Smooth muscle cell (in vitro differentiated cells): ENCODE results near the gene OR4K17. TPM values are rescaled to one million over a fixed set of nuclear protein-coding genes. Genes with fewer than 3 reads are reported as not detected.

Experiments
- DNase-seq: peaks from one replicate; lab custom pipeline; 2025; ENCODE audit not compliant: unreplicated experiment; lab: John Stamatoyannopoulos, UW
- H2AFZ ChIP-seq: fragments of 200-600 bp; sonication (generic); 2 replicates; pipeline ENCODE4 v1.6.0; 2016; ENCODE audit warnings: antibody characterized with exemption, low read depth, mild to moderate bottlenecking
- H3F3A ChIP-seq: fragments of 200-600 bp; sonication (generic); 2 replicates; pipeline ENCODE4 v1.6.0; 2017; ENCODE audit warnings: antibody characterized with exemption, low read depth
- H3K27ac ChIP-seq: fragments of 200-600 bp; sonication (generic); 2 replicates; pipeline ENCODE4 v1.5.1; 2016; ENCODE audit warnings: low read depth, mild to moderate bottlenecking
- H3K27me3 ChIP-seq: fragments of 200-600 bp; sonication (generic); 2 replicates; pipeline ENCODE4 v1.6.1; 2016; ENCODE audit warnings: low read depth, mild to moderate bottlenecking
- H3K36me3 ChIP-seq: fragments of 200-600 bp; sonication (generic); 2 replicates; pipeline ENCODE4 v1.5.1; 2016; ENCODE audit warnings: low read depth
- H3K4me1 ChIP-seq: fragments of 200-600 bp; sonication (generic); 2 replicates; pipeline ENCODE4 v1.5.1; 2016; ENCODE audit warnings: low read depth
- H3K4me2 ChIP-seq: fragments of 200-600 bp; sonication (generic); 2 replicates; pipeline ENCODE4 v1.6.0; 2016; ENCODE audit warnings: mild to moderate bottlenecking
- H3K4me3 ChIP-seq: fragments of 200-600 bp; sonication (generic); 2 replicates; pipeline ENCODE4 v1.5.1; 2016; ENCODE audit warnings: mild to moderate bottlenecking
- H3K79me2 ChIP-seq: fragments of 200-600 bp; sonication (generic); 2 replicates; pipeline ENCODE4 v1.6.0; 2016; ENCODE audit warnings: low read depth, mild to moderate bottlenecking
- H3K9ac ChIP-seq: fragments of 200-600 bp; sonication (generic); 2 replicates; pipeline ENCODE4 v1.6.0; 2016; ENCODE audit warnings: low read depth
- H3K9me3 ChIP-seq: fragments of 200-600 bp; sonication (generic); replicated peaks from 2 replicates; pipeline ENCODE4 v1.5.1; 2016; ENCODE audit warnings: low read depth
- H4K20me1 ChIP-seq: fragments of 200-600 bp; sonication (generic); 2 replicates; pipeline ENCODE4 v1.6.0; 2016; ENCODE audit warnings: low read depth
- WGBS: methylation state at CpG from one replicate; pipeline ENCODE4 v1.1.7; 2016; ENCODE audit warnings: low lambda C conversion rate; 5-methylcytosine and 5-hydroxymethylcytosine counted together
- polyA plus RNA-seq: library from polyadenylated mRNA; unstranded; fragments of >200 nt; fragmentation: Nextera tagmentation; extraction: Ambion mirVana; gene quantifications from 2 replicates; pipeline ENCODE4 v1.2.1, GENCODE V29; 2016
- total RNA-seq: library from RNA; depleted of rRNA; stranded (reverse); fragments of >200 nt; gene quantifications from 2 replicates; pipeline ENCODE4 v1.2.3, GENCODE V29; 2014
- TF ChIP-seq, protein P1 (sequence below): fragments of 200-600 bp; sonication (generic); IDR thresholded peaks from 2 replicates; pipeline ENCODE4 v1.5.1; 2017; ENCODE audit warnings: borderline replicate concordance, mild to moderate bottlenecking, antibody characterized with exemption; ENCODE audit not compliant: insufficient read depth, poor library complexity, severe bottlenecking

Gene OR4K17
- total and polyA plus RNA-seq, 2 experiments from 2014 or later, result not detected

GRCh38 chr14:20112321-20112720, 1.8 kb downstream of the OR4K17 start:
- H3K4me1 ChIP-seq, result no peaks in the 10 kb centered on the region
- no peak overlapping the region for H2AFZ ChIP-seq
- H3K9ac ChIP-seq, result no peak overlapping the region
- H3K4me3 ChIP-seq, result no peak overlapping the region
- H3K79me2 ChIP-seq, result no peaks in the 10 kb centered on the region
- TF ChIP-seq, protein P1, sequence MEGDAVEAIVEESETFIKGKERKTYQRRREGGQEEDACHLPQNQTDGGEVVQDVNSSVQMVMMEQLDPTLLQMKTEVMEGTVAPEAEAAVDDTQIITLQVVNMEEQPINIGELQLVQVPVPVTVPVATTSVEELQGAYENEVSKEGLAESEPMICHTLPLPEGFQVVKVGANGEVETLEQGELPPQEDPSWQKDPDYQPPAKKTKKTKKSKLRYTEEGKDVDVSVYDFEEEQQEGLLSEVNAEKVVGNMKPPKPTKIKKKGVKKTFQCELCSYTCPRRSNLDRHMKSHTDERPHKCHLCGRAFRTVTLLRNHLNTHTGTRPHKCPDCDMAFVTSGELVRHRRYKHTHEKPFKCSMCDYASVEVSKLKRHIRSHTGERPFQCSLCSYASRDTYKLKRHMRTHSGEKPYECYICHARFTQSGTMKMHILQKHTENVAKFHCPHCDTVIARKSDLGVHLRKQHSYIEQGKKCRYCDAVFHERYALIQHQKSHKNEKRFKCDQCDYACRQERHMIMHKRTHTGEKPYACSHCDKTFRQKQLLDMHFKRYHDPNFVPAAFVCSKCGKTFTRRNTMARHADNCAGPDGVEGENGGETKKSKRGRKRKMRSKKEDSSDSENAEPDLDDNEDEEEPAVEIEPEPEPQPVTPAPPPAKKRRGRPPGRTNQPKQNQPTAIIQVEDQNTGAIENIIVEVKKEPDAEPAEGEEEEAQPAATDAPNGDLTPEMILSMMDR, result no peak
- H4K20me1 ChIP-seq, result no peaks in the 10 kb centered on the region
- no peak overlapping the region for H3K4me2 ChIP-seq
- H3F3A ChIP-seq, result no peaks in the 10 kb centered on the region
- peaks cover 4% of the 10 kb centered on the region for H3K9me3 ChIP-seq
- H3K36me3 ChIP-seq, result no peaks in the 10 kb centered on the region
- H3K27ac ChIP-seq, result no peak overlapping the region
- no peak for DNase-seq
- H3K27me3 ChIP-seq, result no peaks in the 10 kb centered on the region
- WGBS, result 76% methylated on average over 3 of the region's 3 CpGs

- Histone ChIP-seq H3K4me1 (no peaks in the 10 kb centered on the region), H3K79me2 (no peaks in the 10 kb centered on the region), H3K4me3 (no peak overlapping the region), H3F3A (no peaks in the 10 kb centered on the region), H3K4me2 (no peak overlapping the region), H2AFZ (no peak overlapping the region), H3K9ac (no peak overlapping the region), H4K20me1 (no peaks in the 10 kb centered on the region), H3K9me3 (peaks cover 9% of the 10 kb centered on the region), H3K27me3 (no peaks in the 10 kb centered on the region), H3K27ac (no peak overlapping the region), H3K36me3 (no peaks in the 10 kb centered on the region)
- DNase-seq, result no peak
- TF ChIP-seq, protein P1, result no peak
- 50% methylated on average over 1 of the region's 1 CpG for WGBS
Measured at GRCh38 chr14:20116748-20117147, 6.2 kb downstream of the OR4K17 start.

- 80% methylated on average over 5 of the region's 5 CpGs for WGBS
- TF ChIP-seq, protein P1, result no peak
Measured at GRCh38 chr14:20118795-20119194, 8.3 kb downstream of the OR4K17 start.

GRCh38 chr14:20138520-20138919, 28.0 kb downstream of the OR4K17 start, which contains the start of gene OR4N5:
OR4N5 (plus strand) TSS chr14:20138820; CDS start chr14:20143736, 4,916 bp downstream.
- H3K4me3 ChIP-seq, result no peak within 1 kb of the TSS
- peaks cover 13% of the 10 kb centered on the region for H3K9me3 ChIP-seq
- no peaks in the 10 kb centered on the region for H3F3A ChIP-seq
- H3K4me1 ChIP-seq, result no peaks in the 10 kb centered on the region
- H3K27me3 ChIP-seq, result no peaks in the 10 kb centered on the region
- no peaks in the 10 kb centered on the region for H3K79me2 ChIP-seq
- WGBS, result 77% methylated on average over 2 of the region's 2 CpGs
- no peak for DNase-seq
- H2AFZ ChIP-seq, result no peak within 1 kb of the TSS
- H3K36me3 ChIP-seq, result no peaks in the 10 kb centered on the region
- TF ChIP-seq, protein P1, result no peak
- H4K20me1 ChIP-seq, result no peaks in the 10 kb centered on the region
- no peak within 1 kb of the TSS for H3K27ac ChIP-seq
- no peak within 1 kb of the TSS for H3K4me2 ChIP-seq
- H3K9ac ChIP-seq, result no peak within 1 kb of the TSS

More at GRCh38 chr14:20118795-20119194, 8.3 kb downstream of the OR4K17 start:
- Histone ChIP-seq H3K79me2 (no peaks in the 10 kb centered on the region), H4K20me1 (no peaks in the 10 kb centered on the region), H2AFZ (no peak overlapping the region), H3F3A (no peaks in the 10 kb centered on the region), H3K27ac (no peak overlapping the region), H3K27me3 (no peaks in the 10 kb centered on the region), H3K9me3 (peaks cover 14% of the 10 kb centered on the region), H3K4me1 (no peaks in the 10 kb centered on the region), H3K4me3 (no peak overlapping the region), H3K4me2 (no peak overlapping the region), H3K9ac (no peak overlapping the region), H3K36me3 (no peaks in the 10 kb centered on the region)
- no peak for DNase-seq
